Central memory CD4-positive, alpha-beta T cell (primary cell): ENCODE measurements around the gene NEK6.
"Not testable (repeated sequence)": the region's sequence is repeated elsewhere in the genome, so short reads cannot be mapped to it uniquely, and the experiment has no call there.

ENCODE experiments used
- DNase-seq: peaks from one replicate; pipeline ENCODE4 v3.0.0; 2022

NEK6 gene

DNA sequence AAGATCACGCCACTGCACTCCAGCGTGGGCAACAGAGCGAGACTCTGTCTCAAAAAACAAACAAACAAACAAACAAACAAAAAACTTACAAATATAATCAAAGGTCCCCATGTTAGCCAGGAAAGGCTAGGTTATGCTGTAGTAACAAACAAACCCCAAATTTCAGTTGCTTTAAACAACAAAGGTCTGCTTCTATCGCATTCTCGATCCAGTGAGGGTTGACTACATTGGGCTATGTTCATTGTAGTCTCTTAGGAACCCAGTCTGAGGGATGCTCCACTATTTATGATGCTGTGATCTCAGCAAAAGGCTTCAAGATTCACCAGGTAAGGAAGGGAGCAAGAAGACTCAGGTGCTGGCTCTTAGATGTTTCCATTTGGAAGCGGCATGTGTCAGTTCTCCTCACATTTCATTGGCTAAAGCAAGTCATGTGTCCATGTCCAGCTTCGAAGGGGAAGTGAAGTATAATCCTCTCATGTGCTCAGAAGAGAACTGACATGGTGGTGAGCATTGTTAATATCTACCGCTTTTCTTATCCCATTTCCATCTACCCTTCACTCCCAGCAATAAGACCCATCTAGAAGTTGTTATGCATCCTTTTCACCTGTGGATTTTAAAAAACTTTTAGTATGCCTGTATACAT, 26.5 kb upstream of the NEK6 start:
- DNase-seq = no peak

DNA sequence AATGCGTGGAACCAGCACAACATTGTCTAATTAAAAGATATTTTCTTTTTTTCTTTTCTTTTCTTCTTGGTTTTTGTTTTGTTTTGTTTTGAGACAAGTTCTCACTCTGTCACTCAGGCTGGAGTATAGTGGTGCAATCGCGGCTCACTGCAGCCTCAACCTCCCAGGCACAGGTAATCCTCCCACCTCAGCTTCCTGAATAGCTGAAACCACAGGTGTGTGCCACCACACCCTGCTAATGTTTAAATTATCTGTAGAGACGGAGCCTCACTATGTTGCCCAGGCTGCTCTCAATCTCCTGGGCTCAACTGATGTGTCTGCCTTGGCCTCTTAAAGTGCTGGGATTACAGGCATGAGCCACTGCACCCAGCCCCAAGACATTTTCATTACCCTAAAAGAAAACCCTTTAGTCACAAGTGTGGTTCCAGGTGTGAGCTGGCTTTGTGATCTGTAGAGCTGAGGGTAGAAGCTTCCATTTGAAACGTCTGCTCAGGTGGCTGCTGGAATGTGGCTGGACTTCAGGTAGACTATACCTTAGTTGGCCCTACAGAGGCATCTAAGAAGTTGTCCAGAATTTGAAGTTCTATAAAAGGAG, 19.1 kb upstream of the NEK6 start:
- DNase-seq = peak; percentile 39

DNA sequence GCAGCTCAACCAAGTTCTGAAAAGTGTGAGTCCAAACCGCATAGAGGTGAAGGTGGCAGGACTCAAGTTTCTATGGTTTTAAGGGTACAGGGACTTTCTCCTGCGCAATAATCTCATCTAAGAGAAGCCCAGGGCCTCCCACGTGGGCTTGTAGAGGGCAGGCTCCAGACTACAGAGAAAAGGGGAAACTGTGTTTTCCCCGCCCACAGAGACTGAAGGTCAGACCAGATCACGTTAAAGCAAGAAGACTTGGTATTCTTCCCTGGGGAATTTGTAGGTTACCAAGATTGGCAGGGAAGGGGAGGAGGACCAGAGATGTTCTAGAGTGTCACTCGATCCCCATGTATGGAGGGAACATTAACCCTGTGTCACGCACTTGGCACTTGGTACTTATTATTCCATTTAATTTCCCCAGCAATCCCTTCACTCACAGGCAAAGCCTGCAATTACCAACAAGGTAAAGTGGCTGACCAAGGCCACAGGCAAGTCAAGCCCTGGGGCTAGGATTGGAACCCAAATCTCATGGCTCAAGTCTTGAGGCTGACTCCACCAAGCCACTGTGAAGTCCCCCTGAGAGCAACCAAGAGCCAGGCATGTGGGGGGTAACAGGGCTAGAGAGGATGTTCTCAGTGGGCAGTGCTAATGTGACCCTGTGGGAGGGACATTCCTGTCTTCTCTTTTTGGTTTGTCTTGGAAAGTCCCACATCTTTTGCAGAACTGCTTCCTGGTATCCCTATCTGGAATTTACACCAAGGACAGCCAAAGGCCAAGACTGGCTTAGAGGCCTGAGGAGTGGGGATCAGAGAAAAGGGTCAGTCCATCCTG, 18.3 kb upstream of the NEK6 start:
- DNase-seq = no peak

DNA sequence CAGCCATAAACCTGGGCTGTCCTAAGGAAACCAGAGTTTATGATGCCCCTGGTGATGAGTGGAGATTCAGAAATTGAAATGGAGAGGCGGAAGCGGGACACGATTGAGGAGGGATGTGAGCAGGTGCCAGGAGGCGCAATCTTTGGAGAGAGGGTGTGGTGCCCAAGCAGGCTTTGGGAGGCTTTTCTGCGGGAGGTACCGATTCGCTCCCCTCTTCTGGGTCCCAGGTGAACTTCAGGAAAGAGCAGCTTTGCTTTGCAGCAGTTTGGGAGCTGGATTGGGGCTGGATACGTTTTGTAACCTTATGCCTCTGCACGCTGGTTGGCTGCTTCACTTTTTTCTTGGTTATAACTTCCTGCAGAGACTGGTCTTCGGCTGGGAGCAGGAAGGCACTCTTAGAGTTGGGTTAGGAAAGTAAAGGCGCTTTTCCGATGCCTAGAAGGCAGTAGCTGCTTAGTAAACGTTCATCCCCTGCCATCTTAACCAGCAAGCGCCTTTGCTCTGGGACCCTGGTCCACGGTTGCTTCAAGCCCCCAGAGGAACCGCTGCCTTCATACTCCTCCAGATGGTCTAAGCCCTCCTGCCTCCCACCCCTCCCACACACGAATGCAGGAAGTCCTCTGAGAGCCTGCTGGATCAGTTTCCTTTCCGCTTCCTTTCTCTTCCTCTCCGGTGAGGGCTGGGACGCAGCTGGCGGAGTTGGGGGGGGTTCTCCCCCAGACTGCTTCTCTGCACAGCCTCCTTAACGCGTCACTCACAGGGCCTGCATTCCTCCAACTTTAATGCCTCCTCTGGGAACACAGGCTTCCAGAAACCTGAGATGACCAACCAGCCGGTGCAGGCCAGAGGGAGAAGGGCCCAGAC, 15.2 kb upstream of the NEK6 start:
- DNase-seq = no peak

DNA sequence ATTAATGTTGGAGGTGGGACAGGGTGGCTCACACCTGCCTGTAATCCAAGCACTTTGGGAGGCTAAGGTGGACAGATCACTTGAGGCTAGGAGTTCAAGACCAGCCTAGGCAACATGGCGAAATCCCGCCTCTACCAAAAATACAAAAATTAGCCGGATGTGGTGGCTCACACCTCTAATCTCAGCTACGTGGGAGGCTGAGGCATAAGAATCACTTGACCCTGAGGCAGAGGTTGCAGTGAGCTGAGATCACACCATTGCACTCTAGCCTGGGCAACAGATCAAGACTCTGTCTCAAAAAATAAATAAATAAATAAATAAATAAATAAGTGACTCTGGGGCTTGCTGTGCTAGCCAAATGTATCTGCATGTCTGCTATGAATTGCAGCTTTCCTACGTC, 10.4 kb upstream of the NEK6 start:
- not testable (repeated sequence) for DNase-seq

DNA sequence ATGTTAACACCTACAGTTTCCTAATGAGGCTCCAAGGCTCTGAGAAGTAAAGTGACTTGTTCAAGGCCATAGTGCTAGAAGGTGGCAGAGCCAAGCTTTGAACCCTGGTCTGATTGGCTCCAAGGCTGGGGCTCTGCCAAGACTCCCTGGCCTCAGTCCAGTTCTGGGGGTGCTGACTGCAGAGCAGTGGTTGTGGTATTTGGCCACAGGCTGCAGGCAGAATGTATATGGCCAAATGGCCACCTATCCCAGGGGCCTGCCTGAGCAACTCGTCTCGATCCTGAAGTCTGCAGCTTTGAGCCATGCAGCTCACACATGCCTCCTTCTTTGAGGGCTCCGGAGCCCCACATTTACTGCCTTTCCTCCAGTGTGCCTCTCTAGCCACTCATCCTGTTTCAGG, 9.7 kb upstream of the NEK6 start:
- no peak for DNase-seq

DNA sequence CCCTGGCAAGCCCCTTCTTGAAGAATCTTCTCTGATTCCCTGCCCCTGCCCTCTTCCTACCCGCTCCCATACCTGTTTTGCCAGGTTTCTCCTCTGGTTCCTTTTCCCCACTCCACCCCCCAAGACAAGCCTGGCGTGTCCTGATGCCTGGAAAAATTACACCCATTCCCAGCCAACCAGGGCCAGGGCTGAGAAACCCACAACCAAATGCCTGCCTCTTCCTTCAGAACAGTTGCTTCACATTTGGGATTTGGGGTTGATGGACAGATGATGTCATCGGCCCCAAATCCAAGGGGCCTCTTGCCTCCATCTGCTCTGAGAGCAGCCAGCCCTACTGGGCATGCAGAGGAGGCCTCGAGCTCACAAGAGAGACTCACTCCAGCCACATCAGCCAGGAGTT, 8.8 kb upstream of the NEK6 start:
- DNase-seq = no peak

DNA sequence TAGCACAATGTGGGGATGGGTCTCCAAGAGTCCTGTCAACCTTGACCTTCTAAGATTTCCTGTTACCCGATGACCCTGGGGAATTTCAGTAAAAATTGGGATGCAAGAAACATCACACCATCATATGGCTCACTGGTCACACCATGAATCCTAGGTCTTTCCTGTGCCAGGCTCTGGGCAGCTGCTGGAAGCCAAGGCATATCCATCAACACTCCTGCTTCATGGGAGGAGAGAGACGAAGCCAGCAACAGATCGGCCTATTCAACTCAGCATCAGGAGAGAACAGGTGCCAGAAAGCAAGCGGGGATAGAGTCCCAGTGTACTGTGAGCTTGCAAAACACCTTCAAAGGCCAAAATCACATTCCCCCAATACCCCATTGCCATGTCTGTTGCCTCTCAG, 6.5 kb upstream of the NEK6 start:
- no peak for DNase-seq

DNA sequence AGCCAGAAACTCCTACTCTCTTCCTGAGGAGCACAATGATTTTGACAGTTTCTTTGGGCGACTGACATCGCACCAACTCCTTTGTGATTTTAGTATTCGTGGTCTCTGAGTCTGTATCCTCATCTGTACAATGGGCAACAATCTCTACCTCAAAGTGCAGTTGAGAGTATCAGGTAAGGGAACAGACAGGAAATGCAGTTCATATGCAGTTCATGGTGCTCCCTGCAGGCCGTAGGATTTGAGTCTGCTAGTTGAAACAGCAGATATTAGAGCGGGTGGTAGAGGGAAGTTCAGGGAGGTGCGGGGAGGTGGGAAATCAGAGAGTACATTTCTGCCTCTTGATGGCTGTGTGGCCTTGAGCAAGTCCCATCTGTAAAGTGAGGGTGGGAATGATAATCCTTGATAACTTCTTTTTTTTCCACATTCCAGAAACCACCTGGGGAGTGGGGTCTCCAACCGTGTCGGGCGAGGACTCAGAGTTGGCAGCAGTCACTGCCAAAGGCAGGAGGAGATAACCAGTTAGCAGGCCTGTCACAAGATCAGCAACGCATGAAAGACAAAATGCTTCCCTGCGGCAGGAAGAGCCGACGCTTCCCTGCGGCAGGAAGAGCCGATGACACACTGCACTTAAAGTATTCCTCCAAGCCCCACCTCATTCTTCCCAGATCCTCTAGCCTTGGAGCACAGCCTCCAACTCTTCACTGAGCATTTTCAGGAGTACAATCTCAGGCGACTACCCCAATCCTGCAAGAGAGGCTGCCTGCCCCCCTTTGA, 6.0 kb upstream of the NEK6 start:
- no peak for DNase-seq

DNA sequence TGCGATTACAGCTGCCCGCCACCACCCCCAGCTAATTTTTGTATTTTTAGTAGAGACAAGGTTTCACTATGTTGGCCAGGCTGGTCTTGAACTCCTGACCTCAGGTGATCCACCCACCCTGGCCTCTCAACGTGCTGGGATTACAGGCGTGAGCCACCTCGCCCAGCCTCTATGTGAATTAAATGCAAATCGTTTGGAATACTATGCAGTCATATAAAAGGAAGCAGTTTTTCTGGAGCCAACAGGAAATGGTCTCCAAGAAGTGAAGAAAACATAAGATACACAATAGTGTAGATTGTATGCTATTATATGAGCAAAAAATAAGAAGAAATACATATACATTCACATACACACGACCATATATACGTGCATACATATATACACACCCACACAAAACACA, 4.9 kb upstream of the NEK6 start:
- not testable (repeated sequence) for DNase-seq

DNA sequence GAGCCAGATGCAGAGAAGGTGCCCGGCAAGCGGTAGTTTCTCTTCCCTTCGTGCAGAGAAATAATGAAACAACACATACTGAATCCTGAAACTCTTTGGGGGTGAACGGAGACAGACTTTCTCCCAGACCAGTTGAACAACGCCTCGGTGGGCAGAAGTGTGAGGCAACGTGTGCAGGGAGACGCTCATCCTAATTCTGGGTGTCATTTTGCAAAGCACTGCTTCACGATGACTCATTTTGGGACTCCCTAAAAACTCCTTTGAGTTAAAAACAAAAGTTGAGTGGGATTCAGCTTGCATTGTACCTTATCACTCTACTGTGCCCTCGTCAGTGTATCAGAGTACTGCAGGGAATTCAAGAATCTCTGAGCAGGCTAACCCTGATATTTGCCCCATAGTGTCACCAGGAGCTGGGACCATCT, 3.5 kb upstream of the NEK6 start:
- no peak for DNase-seq

DNA sequence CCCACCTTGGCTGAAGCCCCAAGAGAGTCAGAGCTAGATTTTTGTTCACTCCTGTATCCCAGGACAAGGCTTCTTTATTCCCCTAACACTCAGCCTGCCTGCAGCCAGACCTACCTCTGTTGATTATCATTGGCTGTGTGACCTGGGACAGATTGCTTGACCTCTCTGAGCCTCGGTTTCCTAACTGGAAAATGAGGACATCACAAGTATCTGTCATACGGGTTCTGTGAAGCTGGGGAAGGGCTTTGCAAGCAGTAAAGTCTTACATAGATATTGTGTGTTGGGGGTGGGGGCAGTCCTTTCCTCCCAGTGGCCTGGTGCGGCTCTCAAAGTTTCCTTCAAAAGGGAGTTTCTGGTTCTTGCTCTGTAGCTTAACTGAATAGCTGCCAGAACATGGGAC, 2.5 kb upstream of the NEK6 start:
- no peak for DNase-seq

DNA sequence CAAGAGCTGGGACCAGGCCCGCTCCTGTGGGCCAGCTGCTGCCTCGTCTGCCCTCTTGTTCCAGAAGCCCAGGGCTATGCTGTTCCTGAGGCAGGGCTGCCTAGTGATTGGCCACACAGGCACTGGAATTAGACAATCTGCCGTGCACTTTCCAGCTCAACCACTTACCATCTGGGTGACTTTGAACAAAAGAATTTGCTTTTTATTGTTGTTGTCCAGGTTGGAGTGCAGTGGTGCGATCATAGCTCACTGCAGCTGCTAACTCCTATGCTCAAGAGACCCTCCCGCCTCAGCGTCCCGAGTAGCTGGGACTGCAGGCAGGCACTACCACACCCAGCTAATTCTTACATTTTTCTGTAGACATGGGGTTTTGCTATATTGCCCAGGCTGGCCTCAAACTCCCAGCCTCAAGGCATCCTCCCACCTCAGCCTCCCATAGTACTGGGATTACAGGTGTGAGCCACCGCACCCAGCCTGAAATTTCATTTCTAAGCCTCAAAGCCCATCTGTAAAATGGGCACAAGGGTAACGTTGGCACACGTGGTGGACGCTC, 1.2 kb upstream of the NEK6 start:
- DNase-seq = no peak

DNA sequence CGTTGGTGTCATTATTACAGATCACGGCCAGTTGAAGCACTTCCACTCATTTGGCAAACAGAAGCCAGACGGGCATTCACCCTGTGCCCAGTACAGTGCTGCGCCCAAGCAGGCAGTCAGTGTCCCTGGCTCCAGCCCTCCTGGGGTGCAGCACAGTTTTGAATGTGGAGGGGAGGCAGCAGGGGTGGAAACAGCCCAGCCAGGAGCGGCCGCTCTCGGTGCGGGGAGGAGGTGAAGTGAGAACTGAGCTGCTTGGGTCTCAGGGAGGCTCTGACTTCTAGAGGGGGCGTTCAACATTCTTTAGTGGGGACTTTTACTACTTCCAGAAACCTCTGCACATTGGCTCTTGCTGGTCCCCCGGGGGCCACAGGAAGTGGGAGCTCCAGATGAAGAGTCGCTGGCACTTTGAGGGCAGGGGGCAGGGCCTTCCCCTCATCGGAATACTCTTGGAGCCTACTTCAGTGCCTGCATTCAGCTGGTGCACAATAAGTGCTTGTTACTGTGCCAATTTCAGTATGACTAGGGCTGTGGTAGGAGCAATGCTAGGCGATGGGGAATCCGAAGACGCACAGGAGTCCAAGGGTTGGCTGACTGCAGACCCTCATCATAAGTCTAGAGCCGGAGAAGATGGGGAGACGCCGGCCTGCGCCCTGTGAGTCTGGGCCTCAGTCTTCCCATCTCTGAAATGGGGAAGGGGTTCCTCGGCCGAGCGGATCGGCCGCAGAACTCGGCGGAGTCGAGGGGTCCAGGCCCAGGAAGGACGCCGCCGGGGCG, 492 bp upstream of the NEK6 start:
- no peak for DNase-seq

DNA sequence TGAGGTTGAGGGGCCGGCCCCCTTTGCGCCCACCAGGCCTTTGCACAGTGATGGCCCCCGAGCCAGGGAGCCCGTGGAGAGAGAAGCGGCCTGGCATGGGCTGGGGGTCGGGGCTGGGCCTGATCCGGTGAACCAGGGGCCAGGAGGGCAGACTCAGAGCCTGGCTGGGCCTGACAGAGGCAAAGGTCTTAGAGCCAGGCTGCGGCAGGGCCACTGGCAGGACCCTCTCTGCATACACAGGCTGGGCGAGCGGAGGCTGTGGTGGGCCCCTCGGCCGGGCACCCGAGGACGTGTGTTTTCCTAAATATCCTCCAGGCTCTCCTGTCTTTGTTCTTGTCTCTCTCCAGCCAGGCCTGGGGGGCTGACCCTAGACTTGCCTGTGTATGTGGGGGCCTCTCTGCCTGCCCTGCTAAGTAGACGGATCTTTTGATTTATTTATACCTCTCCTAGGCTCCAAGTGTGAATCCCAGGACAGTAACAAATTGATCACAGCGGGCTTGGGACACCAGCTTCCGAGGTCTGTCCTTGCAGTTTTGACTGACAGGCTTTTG, 933 bp downstream of the NEK6 start:
- DNase-seq = no peak

DNA sequence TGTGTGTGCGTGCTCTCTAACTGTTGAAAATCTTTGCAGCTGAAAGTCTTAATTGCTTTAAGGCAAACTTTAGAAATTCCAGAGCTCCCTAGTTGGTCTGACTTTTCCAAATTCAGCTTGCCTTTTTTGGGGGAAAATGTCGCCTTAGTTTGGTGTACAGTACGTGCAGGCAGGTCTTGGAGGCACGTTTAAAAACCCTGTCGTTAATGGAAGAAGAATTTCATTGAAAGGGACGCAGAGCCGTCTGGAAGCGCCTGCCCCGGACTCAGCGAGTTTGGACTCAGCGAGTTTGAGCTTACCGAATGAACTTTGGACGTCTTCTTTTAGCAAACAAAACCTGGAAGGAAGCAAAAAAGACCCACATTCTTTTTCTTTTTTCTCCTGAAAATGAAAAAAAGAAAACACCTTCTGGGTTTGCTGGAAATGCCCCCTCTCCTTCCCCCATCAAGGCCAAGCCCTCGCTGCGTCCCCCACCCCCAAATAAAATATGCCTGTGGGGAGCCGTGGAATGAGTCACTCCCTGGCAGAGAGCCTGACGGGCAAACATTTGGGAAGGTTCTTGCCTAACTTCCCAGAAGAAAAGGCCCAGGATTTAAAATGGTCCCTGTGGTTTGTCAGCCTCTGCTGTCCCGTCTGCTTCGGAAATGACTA, 1.5 kb downstream of the NEK6 start:
- DNase-seq = no peak

DNA sequence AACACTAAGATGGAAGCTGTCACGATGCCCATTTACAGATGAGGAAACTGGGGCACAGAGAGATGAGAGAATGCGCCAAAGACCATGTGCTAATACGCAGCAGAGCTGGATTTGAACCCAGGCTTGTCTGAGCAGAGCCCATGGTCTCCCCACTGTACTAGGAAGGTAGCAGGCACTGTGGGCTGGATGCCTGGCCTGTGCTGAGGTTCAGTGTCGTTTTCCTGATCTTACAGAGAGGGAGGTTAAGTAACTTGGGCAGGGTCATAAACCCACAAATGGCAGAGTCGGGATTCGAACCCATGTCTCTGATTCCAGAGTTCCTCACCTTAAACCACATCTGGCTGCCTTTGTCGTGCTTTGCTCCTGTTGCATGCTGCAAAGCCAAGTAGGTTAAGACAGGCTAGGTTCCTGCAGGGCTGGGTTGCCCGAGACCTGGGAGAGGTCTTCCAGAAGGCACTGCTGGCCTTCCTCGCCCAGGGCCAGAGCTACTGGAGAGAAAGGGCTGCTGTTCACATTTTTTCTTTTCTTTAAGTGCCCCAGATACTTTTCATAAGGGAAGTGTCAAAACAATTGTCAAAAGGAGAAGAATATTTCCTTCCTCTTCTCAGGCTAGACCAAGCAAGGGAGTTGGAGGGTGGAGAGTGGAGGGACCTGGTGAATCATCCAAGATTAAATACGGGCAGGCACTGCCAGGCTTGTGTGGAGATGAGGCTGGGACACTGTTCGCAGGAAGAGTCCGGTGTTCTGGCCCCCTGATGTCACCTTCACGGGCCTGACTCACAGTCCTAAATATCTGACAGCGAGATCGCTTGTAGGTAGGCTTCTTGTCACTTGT, 3.2 kb downstream of the NEK6 start:
- DNase-seq = no peak

DNA sequence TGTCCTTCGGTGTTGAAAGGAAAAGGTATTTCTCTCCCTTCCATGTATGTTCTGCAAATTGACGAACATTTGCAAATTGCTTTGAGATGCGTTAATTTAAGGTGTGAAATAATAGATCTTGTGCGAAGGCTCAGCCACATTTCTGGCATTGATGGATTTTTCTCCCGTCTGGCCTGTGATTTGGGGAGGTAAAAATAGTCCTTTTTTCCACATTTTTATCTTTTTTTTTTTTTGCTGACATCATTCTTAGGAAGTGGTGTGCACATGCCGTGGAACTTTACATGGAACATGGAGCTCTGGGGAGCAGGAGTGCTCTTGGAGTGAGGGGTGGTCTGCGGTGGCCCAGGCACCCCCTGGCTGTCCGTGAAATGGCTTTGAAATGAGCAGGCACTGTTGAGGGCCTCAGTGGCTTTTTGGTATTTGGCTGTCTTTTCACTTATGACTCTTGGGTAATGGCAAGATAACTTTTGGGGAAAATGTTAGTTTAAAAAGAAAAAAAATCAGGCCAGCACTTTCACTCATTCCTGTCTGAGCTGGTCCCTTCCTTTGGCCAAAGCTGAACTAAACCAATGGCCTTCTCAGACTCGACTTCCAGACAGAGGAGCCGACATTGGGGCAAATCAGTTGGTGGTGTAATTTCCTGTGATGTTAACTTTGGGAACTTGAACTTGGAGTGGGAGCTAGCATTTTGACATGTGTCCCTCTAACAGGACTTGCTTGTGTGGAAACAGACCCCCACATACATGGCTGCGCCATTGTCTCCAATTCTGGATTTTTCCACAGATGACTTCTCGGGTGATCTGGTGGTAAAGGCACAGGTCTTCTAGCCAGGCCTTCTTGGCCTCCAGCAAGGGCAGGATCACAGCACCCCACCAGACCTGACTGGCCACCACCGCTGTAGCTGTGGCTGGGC, 4.2 kb downstream of the NEK6 start:
- DNase-seq = no peak

DNA sequence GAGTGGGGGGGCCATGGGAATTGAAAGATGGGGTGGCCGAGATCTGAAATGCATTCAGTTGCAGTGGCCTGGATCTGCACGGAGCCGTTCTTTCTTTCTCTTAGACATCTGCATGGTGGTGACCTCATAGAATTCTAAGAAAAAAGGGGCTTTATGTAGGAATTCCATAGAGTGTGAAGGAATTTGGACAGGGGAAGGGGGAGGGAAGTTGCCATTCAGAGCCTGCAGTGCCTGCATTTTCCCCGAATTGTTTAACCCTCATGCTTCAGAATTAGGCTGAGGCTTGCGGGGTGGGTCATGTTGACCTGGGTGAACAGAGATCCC, 4.9 kb downstream of the NEK6 start:
- DNase-seq = no peak
